ENCODE measurements around the gene TMEM115.

TMEM115 gene

GRCh38 chr3:50370594-50370993 lies 11.3 kb upstream of the TMEM115 start:
- H3K27ac ChIP-seq = no peak overlapping the region
- no peak overlapping the region for H3K4me2 ChIP-seq (ENCODE audit: low read length)
- H2AFZ ChIP-seq = no peak overlapping the region
- no peaks in the 10 kb centered on the region for H3K36me3 ChIP-seq (ENCODE audit: control insufficient read depth, insufficient read depth, low read length)
- no peaks in the 10 kb centered on the region for H3K79me2 ChIP-seq
- TF ChIP-seq CTCF (IDR thresholded peaks at IDR 0.05) = no peak
- H3K9ac ChIP-seq = no peak overlapping the region
- H3K4me3 ChIP-seq (ENCODE audit: low read depth, low read length) = no peak overlapping the region
- no peaks in the 10 kb centered on the region for H3K9me3 ChIP-seq (ENCODE audit: control insufficient read depth, low read length)
- peaks cover 3% of the 10 kb centered on the region for H3K4me1 ChIP-seq
- H3K27me3 ChIP-seq (ENCODE audit: control insufficient read depth, insufficient read depth, low read length) = no peaks in the 10 kb centered on the region

- TF ChIP-seq CTCF (IDR thresholded peaks at IDR 0.05) = no peak
- no peaks in the 10 kb centered on the region for H3K79me2 ChIP-seq
- no peaks in the 10 kb centered on the region for H3K27me3 ChIP-seq (ENCODE audit: control insufficient read depth, insufficient read depth, low read length)
Observed at GRCh38 chr3:50369012-50369670, 9.8 kb upstream of the TMEM115 start.

GRCh38 chr3:50365842-50366220 lies 6.5 kb upstream of the TMEM115 start:
- no peak overlapping the region for H3K9ac ChIP-seq
- no peaks in the 10 kb centered on the region for H3K79me2 ChIP-seq
- H2AFZ ChIP-seq = peak overlapping the region; percentile 94
- peak overlapping the region; percentile 89 for H3K4me2 ChIP-seq (ENCODE audit: low read length)
- H3K27me3 ChIP-seq (ENCODE audit: control insufficient read depth, insufficient read depth, low read length) = no peaks in the 10 kb centered on the region
- TF ChIP-seq CTCF (IDR thresholded peaks at IDR 0.05) = no peak
- H3K36me3 ChIP-seq (ENCODE audit: control insufficient read depth, insufficient read depth, low read length) = no peaks in the 10 kb centered on the region
- no peak overlapping the region for H3K4me3 ChIP-seq (ENCODE audit: low read depth, low read length)
- peaks cover 6% of the 10 kb centered on the region for H3K4me1 ChIP-seq
- peak overlapping the region; percentile 71 for H3K27ac ChIP-seq
- no peaks in the 10 kb centered on the region for H3K9me3 ChIP-seq (ENCODE audit: control insufficient read depth, low read length)

More at GRCh38 chr3:50369012-50369670, 9.8 kb upstream of the TMEM115 start:
- Histone ChIP-seq H3K4me2 (ENCODE audit: low read length) (no peak overlapping the region), H3K36me3 (ENCODE audit: control insufficient read depth, insufficient read depth, low read length) (no peaks in the 10 kb centered on the region), H3K9ac (no peak overlapping the region), H3K9me3 (ENCODE audit: control insufficient read depth, low read length) (no peaks in the 10 kb centered on the region), H3K4me1 (peaks cover 6% of the 10 kb centered on the region), H2AFZ (no peak overlapping the region), H3K27ac (no peak overlapping the region), H3K4me3 (ENCODE audit: low read depth, low read length) (no peak overlapping the region)

GRCh38 chr3:50365080-50365841 lies 5.9 kb upstream of the TMEM115 start:
- Histone ChIP-seq H3K36me3 (ENCODE audit: control insufficient read depth, insufficient read depth, low read length) (no peaks in the 10 kb centered on the region), H2AFZ (peak overlapping the region; percentile 94), H3K27me3 (ENCODE audit: control insufficient read depth, insufficient read depth, low read length) (no peaks in the 10 kb centered on the region), H3K9ac (no peak overlapping the region), H3K9me3 (ENCODE audit: control insufficient read depth, low read length) (no peaks in the 10 kb centered on the region), H3K27ac (peak overlapping the region; percentile 71), H3K4me1 (peaks cover 6% of the 10 kb centered on the region), H3K79me2 (no peaks in the 10 kb centered on the region), H3K4me2 (ENCODE audit: low read length) (peak overlapping the region; percentile 89), H3K4me3 (ENCODE audit: low read depth, low read length) (peak overlapping the region; percentile 56)
- TF ChIP-seq CTCF (IDR thresholded peaks at IDR 0.05) = peak; percentile 9

Data from parathyroid adenoma (tissue), 2 donors.